Measurements from ENCODE around the gene SMC1B.
"Not testable (repeated sequence)": the region's sequence is repeated elsewhere in the genome, so short reads cannot be mapped to it uniquely, and the experiment has no call there.

Gene SMC1B

DNA sequence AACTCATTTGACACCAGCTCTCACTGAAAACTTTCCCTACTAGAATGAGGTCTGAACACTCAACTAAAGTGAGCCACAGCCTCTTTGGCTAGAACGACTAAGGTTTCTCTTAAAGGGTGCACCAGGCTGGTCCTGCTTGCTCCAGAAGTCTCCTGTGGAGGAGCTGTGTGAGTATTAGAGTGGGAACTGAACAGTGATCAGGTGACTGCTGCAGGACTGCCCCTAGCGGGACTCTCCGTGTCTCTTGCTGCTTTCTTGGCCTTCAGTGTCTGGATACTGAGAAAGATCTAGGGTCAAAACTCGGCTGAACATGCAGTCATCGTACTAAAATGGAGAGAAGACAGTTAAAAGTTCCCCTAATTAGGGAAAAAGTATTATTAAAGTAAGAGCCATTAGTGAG lies 69.1 kb downstream of the SMC1B start:
- no peak for DNase-seq

GRCh38 chr22:45343143-45343542 lies 70.3 kb downstream of the SMC1B start:
- DNase-seq, result no peak

- DNase-seq, result no peak
Measured at GRCh38 chr22:45341498-45341897, 71.9 kb downstream of the SMC1B start.

DNA sequence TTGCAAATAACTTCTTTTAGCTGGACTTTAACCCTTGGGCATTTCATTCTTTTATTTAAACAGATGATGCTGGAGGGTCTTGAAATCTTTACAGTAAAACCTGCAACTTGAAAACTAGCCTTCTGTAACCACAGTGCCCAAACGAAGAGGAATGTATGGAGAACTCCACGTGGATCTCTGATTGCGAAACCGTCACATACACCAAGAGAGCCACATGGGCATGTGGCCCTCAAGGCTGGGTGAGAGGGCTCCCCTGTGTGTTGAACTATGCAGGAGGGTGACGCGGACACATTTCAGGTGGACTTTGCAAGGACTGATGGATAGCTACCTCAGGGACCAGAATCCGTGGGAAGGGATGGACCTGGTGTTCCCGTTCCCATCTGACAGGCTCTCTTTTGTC lies 73.1 kb downstream of the SMC1B start:
- no peak for DNase-seq

- no peak for DNase-seq
Measured at GRCh38 chr22:45338795-45339194, 74.6 kb downstream of the SMC1B start.

DNA sequence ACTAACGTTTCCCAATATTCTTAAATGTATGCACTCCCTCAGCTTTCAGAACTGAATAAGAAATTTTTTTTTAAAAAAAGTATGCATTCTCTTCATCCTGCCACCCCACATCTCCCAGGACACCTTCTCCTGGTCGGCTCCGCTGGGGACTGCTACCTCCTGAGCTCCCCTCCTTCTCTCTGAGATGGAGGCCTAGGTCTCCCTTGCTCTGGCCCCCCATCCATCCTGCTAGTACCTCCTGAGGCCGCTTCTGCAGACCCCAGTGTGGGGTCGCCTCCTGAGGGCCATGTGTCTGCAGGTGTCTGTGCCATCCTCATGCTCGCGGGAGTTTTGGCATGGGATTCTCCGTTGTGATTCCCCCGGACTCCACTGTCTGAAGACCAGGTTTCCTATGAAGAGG lies 75.9 kb downstream of the SMC1B start:
- no peak for DNase-seq

GRCh38 chr22:45336971-45337431 lies 76.4 kb downstream of the SMC1B start:
- no peak for DNase-seq

- no peak for DNase-seq
Measured at GRCh38 chr22:45335854-45336522, 77.4 kb downstream of the SMC1B start.

DNA sequence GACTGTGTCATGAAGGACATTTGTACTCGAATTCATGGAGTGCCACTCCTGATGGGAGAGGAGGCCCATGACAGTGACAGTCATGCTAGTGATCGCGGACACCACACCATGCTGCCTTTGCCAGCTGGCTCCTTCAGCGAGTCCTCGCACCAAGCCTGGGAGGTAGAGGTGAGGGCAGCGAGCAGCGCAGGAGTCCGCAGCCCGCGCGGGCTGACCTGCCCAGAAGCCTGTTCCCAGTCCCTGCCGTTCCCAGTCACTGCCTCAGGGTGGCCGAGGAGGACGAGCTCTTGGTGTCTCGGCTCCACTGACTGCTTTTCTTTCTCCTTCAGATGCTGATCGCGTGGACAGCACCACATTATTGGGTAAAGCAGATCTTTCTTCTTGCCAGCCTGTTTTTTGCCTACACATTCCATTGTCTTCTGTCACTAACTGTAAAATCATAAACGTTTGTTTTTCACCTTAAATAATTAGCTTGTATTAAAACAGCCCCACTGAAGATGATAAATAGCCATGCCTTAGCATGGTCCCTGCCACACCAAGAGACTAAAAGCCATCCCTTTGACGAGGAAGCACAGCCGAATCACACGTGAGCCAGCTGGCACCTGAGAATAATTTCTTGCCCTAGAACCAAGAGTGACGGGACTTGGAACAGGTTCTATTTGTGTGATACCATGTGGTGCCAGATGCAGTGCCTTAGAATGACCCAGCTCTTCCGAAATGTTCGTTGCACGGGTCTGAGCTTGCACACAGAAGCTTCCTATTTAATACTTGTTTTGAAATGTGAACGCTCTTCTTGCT lies 78.2 kb downstream of the SMC1B start:
- DNase-seq, result peak; percentile 14

DNA sequence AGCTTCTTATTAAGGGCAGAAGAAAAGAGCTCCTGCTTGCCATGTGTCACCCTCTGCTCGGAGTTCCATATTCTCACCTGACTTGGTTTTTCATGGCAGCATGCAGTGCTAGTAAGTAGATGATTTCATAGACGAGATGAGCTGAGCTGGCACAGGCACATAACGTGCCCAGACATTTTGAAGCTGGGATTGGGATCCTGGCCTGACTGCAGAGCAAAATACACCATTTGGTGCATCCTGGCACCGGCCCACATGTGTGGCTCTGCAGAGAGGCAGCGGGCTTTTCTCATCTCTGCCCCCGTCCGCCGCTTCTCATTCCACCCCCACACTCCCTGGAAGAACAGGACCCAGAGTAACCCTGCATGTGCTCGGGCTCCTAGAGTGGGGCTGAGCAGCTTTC lies 78.9 kb downstream of the SMC1B start:
- no peak for DNase-seq

DNA sequence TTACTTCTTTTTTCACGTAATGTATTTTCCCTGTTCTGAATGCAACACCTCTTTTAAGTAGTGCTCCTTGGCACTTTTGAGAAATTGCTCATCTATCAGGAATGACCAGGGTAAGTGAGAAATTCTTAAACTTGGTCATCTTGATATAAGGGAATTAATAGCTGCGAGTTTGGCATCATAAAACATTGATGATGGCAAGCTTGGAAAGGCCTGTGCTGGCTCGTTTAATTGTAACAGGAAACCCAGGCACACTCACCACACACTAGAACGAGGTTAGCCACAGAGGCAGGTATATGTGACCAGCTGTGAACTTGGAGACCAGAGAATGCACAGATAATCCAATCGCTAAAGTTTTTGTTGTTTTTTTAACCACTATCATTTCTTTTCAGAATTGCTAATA lies 79.3 kb downstream of the SMC1B start:
- no peak for DNase-seq

- DNase-seq, result no peak
Measured at GRCh38 chr22:45332001-45332400, 81.4 kb downstream of the SMC1B start.

DNA sequence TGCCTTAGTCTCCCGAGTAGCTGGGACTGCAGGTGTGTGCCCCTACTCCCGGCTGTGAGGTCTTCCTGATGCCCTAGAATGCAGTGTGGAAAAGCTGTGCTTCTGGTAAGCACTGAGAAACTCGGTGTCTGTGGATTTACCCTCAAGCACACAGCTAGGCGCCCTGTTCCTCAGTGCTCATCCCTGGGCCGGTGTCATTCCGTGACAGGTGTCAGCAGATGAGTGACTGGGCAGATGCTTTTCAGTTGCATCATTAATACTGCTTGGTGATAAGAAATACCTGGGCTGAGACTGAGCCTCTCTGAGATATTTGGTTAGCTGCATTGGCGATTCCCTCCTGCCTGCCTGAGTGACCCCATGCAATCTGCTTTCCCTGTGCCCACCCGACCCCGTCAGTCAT lies 81.9 kb downstream of the SMC1B start:
- no peak for DNase-seq

DNA sequence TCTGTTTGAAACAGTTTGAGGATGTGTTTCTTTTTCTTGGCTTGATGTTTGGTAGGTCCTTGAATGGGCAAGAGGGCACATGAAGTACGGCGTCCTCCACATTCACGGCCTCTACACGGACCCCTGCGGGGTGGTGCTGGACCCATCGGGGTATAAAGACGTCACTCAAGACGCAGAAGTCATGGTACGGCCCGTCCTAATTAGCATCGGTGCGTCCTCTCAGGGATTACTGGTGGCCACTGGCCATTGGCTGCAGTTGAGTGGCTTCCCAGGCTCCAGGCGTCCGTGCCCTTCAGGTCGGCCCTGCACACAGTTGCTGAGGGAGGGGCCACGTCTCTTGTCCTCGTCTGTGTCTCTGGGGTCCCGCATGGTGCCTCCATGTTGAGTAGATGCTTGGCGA lies 82.9 kb downstream of the SMC1B start:
- no peak for DNase-seq

- DNase-seq, result no peak
Measured at GRCh38 chr22:45329530-45329936, 83.9 kb downstream of the SMC1B start.

DNA sequence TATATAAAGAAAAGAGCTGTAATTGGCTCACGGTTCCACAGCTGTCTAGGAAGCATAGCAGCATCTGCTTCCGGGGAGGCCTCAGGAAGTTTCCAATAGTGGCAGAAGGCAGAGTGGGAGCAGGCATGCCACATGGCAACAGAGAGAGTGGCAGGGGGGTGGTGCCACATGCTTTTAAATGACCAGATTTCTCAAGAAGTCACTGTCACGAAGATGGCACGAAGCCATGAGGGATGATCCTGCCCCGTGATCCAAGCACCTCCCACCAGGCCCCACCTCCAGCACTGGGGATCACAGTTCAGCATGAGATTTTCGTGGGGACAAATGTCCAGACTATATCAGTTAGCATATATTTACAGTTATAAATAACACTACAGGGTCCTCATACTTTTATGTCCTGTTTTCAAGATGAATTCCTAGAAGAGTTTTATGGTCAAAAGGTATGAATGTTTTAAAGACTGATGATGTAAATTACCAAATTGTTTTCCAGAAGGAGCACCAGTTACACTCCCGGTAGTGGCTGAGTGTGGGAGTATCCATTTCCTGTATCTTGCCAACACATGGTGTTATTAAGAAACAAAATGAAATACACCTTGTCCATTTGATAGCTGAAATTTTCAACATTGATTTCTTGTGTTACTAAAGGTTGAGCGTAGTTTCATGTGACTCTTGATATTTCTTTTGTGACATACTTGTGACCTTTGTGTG lies 84.4 kb downstream of the SMC1B start:
- no peak for DNase-seq

GRCh38 chr22:45328261-45328660 lies 85.1 kb downstream of the SMC1B start:
- DNase-seq, result not testable (repeated sequence)

DNA sequence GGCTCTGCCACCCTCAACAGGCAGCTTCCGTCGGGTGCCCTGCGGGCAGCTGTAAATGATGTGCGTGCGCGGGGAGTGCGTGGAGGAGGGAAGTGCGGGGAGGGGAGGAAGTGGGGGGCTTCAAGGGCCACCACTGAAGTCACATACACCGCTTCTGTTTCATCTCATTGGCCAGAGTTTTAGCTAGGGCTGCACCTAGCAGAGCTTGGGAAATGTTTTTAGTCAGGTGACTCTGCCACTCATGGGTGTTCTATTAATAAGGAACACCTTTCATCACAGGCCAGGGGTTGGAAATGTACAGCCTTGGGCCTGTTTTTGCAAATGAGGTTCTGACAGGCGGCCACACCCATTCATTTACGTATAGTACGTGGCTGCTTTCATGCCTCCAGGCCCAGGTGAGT lies 89.1 kb downstream of the SMC1B start:
- no peak for DNase-seq

DNA sequence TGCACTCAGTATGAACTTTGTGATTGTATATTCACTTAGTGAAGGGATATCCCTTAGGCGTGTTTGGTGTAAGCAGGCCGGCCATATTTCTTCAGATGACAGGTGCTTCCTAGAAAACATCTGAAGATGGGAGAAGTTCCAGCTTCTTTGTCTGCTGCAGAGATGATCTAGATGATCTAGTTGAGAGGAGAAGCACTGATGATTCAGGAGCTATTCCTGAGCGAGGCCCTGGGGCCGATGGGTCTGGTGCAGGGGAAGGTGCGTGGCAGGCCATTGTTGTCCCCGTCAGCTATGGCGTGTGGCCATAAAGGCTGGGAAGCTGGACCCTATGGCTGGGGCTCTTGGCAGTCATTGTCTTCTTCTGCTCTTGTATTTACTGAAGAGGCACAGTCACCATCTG lies 89.7 kb downstream of the SMC1B start:
- no peak for DNase-seq

DNA sequence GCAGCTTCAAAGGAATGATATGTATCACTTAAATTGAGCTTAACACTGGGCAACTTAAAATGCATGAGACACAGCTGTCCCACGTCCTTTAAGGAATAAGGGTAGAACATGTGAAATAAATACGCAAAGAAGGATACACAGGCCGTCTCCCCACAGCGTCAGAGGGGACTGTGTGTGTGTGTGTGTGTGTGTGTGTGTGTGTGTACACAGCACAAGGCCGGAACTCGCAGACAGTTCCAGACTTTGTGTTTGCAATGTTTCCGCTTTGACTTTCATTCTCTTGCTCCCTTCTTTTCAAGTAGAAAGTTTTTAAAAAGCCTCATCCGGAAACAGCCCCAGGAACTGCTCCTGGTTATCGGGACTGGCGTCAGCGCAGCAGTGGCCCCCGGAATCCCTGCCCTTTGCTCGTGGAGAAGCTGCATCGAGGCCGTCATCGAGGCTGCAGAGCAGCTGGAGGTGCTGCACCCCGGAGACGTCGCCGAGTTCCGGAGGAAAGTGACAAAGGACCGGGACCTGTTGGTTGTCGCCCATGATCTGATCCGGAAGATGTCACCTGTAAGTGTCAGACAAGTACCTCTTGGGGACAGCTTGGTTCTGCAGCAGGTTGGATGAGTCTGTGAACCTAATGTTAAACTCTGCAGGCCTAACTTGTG lies 90.4 kb downstream of the SMC1B start:
- DNase-seq, result no peak

DNA sequence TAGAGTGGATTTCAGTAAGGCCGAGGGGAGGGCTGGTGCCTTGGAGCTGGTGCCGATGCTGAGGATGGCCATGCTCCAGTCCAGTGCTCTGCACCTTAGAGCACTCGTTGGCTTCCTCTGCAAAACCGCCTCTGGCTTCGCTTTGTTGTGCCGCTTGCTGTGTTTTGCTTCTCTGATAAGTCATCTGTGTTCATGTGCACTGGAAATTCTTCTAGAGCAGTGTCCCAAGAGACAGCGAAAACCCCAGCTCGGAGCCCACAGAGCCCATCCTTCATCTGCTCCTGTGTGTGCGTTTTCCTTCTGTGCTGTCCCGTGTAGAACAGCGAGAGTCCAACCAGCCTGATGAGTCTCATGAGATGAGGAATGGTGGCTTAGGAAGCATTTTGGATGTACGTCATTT lies 91.6 kb downstream of the SMC1B start:
- no peak for DNase-seq

GRCh38 chr22:45320357-45320976 lies 92.9 kb downstream of the SMC1B start:
- no peak for DNase-seq

- no peak for DNase-seq
Measured at GRCh38 chr22:45319324-45319685, 94.1 kb downstream of the SMC1B start.

Data from right kidney (tissue), 1 donor.